IMR-90 (cell line): ENCODE measurements around the gene CEACAM8. TPM values are rescaled to one million over a fixed set of nuclear protein-coding genes. Genes with fewer than 3 reads are reported as not detected.

ENCODE experiments used
- ATAC-seq: fragments of 200-7000 bp; cut with Tn5 transposase; 2 replicates; pipeline ENCODE4 v1.9.1; 2020; ENCODE audit warnings: low read depth, mild to moderate bottlenecking, moderate library complexity
- BruUV-seq: library from RNA; stranded (reverse); fragments of 400-500 nt; replicated peaks from 2 replicates; lab custom pipeline; 2021; lab: Mats Ljungman, UMichigan
- CTCF ChIA-PET: fragments of 300-600 bp; formaldehyde crosslinking; extraction: SDS; loops from one replicate; lab custom pipeline; 2021; ENCODE audit warnings: antibody characterized with exemption; lab: Yijun Ruan, JAX
- POLR2A ChIA-PET: fragments of 300-600 bp; sonication (Branson Sonifier 250); formaldehyde crosslinking; loops from one replicate; lab custom pipeline; 2022; ENCODE audit warnings: antibody characterized with exemption; ENCODE audit not compliant: unreplicated experiment; lab: Charles Lee
- DNase-seq: peaks from one replicate; pipeline ENCODE4 v3.0.0; 2013
- H2AFZ ChIP-seq: replicated peaks from 2 replicates; pipeline ENCODE3; 2013; ENCODE audit warnings: low read length, mild to moderate bottlenecking; ENCODE audit not compliant: poor library complexity
- H2AK5ac ChIP-seq: 2 replicates; pipeline ENCODE4 v1.6.1; 2013; ENCODE audit warnings: low read depth, low read length, inconsistent platforms
- H2AK9ac ChIP-seq: replicated peaks from 2 replicates; pipeline ENCODE3; 2013; ENCODE audit warnings: mild to moderate bottlenecking, low read depth, low read length, moderate library complexity; ENCODE audit not compliant: poor library complexity
- H2BK120ac ChIP-seq: 2 replicates; pipeline ENCODE4 v1.6.1; 2013; ENCODE audit warnings: low read depth, low read length, inconsistent platforms
- H2BK15ac ChIP-seq: 3 replicates; pipeline ENCODE4 v1.6.1; 2013; ENCODE audit warnings: low read depth, low read length, inconsistent platforms
- H2BK20ac ChIP-seq: 2 replicates; pipeline ENCODE4 v1.6.1; 2013; ENCODE audit warnings: low read depth, mild to moderate bottlenecking, inconsistent platforms, low read length, moderate library complexity
- H2BK5ac ChIP-seq: 2 replicates; pipeline ENCODE4 v1.6.1; 2013; ENCODE audit warnings: mild to moderate bottlenecking, low read depth, low read length, inconsistent platforms; ENCODE audit not compliant: poor library complexity, severe bottlenecking
- H3K14ac ChIP-seq: replicated peaks from 2 replicates; pipeline ENCODE4 v1.6.1; 2013; ENCODE audit warnings: low read depth, low read length, inconsistent platforms
- H3K18ac ChIP-seq: 2 replicates; pipeline ENCODE4 v1.6.1; 2013; ENCODE audit warnings: low read depth, low read length, control low read depth
- H3K23ac ChIP-seq: 2 replicates; pipeline ENCODE4 v1.6.1; 2013; ENCODE audit warnings: low read depth, low read length, inconsistent platforms
- H3K27ac ChIP-seq: 2 replicates; pipeline ENCODE4 v1.5.1; 2013; ENCODE audit warnings: mild to moderate bottlenecking, control low read depth, low read length; ENCODE audit not compliant: insufficient read depth
- H3K27me3 ChIP-seq: 2 replicates; pipeline ENCODE4 v1.6.1; 2013; ENCODE audit warnings: low read length; ENCODE audit not compliant: control insufficient read depth, insufficient read depth
- H3K36me3 ChIP-seq: 2 replicates; pipeline ENCODE4 v1.6.1; 2013; ENCODE audit warnings: low read length, mixed read lengths; ENCODE audit not compliant: control insufficient read depth, insufficient read depth
- H3K4ac ChIP-seq: 2 replicates; pipeline ENCODE4 v1.6.1; 2013; ENCODE audit warnings: low read depth, low read length, inconsistent platforms
- H3K4me1 ChIP-seq: 2 replicates; pipeline ENCODE4 v1.6.1; 2013; ENCODE audit warnings: low read length, mixed read lengths; ENCODE audit not compliant: control insufficient read depth, insufficient read depth
- H3K4me2 ChIP-seq: 2 replicates; pipeline ENCODE4 v1.6.1; 2013; ENCODE audit warnings: low read depth, mild to moderate bottlenecking, control low read depth, low read length, moderate library complexity
- H3K4me3 ChIP-seq: 2 replicates; pipeline ENCODE4 v1.5.1; 2013; ENCODE audit warnings: low read depth, mild to moderate bottlenecking, control low read depth, low read length, moderate library complexity; ENCODE audit not compliant: insufficient read depth
- H3K56ac ChIP-seq: 2 replicates; pipeline ENCODE4 v1.6.1; 2013; ENCODE audit warnings: low read length, inconsistent platforms; ENCODE audit not compliant: insufficient read depth; ENCODE audit errors: extremely low read depth
- H3K79me1 ChIP-seq, 2 experiments: 2 replicates each; pipeline ENCODE4 v1.6.1; 2013; ENCODE audit warnings: low read length in 2 of 2, inconsistent platforms in 1 of 2, low read depth in 1 of 2
- H3K9ac ChIP-seq: 2 replicates; pipeline ENCODE4 v1.6.1; 2013; ENCODE audit warnings: low read depth, low read length, control low read depth
- H3K9me1 ChIP-seq: 2 replicates; pipeline ENCODE4 v1.6.1; 2013; ENCODE audit warnings: low read length, inconsistent platforms; ENCODE audit not compliant: insufficient read depth
- H3K9me3 ChIP-seq: 2 replicates; pipeline ENCODE4 v1.6.1; 2013; ENCODE audit warnings: low read length; ENCODE audit not compliant: control insufficient read depth, insufficient read depth
- H4K20me1 ChIP-seq: 2 replicates; pipeline ENCODE4 v1.6.1; 2013; ENCODE audit warnings: low read length, inconsistent platforms; ENCODE audit not compliant: insufficient read depth
- H4K5ac ChIP-seq: 2 replicates; pipeline ENCODE4 v1.6.1; 2013; ENCODE audit warnings: mild to moderate bottlenecking, low read depth, low read length, control low read depth
- H4K8ac ChIP-seq, 2 experiments: 2 replicates each; pipeline ENCODE4 v1.6.1; 2013; ENCODE audit warnings: low read depth in 2 of 2, low read length in 2 of 2, control low read depth in 1 of 2, inconsistent platforms in 1 of 2
- H4K91ac ChIP-seq: 2 replicates; pipeline ENCODE4 v1.6.1; 2013; ENCODE audit warnings: low read depth, low read length, inconsistent platforms; ENCODE audit not compliant: insufficient read depth
- BHLHE40 ChIP-seq: fragments of 150-350 bp; IDR thresholded peaks from 2 replicates; pipeline ENCODE4 v1.6.1; 2016; ENCODE audit warnings: mild to moderate bottlenecking, low read depth, low read length
- CEBPB ChIP-seq: IDR thresholded peaks from 2 replicates; pipeline ENCODE4 v1.6.1; 2012; ENCODE audit warnings: low read depth, low read length, improper control_type of control experiment
- CHD1 ChIP-seq: IDR thresholded peaks from 2 replicates; pipeline ENCODE4 v1.6.1; 2012; ENCODE audit warnings: low read depth, low read length, improper control_type of control experiment
- FOS ChIP-seq: fragments of 150-350 bp; IDR thresholded peaks from 2 replicates; pipeline ENCODE4 v1.6.1; 2016; ENCODE audit warnings: low read depth, low read length
- MAFK ChIP-seq: IDR thresholded peaks from 2 replicates; pipeline ENCODE4 v1.6.1; 2012; ENCODE audit warnings: low read depth, low read length, improper control_type of control experiment
- MAZ ChIP-seq: IDR thresholded peaks from 2 replicates; pipeline ENCODE4 v1.6.1; 2012; ENCODE audit warnings: low read depth, mild to moderate bottlenecking, low read length, improper control_type of control experiment, moderate library complexity, borderline replicate concordance
- MXI1 ChIP-seq: IDR thresholded peaks from 2 replicates; pipeline ENCODE4 v1.6.1; 2012; ENCODE audit warnings: low read depth, mild to moderate bottlenecking, low read length, moderate library complexity, borderline replicate concordance
- NFE2L2 ChIP-seq: fragments of 150-350 bp; IDR thresholded peaks from 2 replicates; pipeline ENCODE4 v1.6.1; 2016; ENCODE audit warnings: low read depth, mild to moderate bottlenecking, low read length
- POLR2A ChIP-seq: IDR thresholded peaks from 2 replicates; pipeline ENCODE4 v1.6.1; 2012; ENCODE audit warnings: mild to moderate bottlenecking, low read depth, low read length
- RAD21 ChIP-seq: IDR thresholded peaks from 2 replicates; pipeline ENCODE4 v1.6.1; 2012; ENCODE audit warnings: low read length, improper control_type of control experiment
- RCOR1 ChIP-seq: IDR thresholded peaks from 2 replicates; pipeline ENCODE4 v1.6.1; 2012; ENCODE audit warnings: mild to moderate bottlenecking, low read length, improper control_type of control experiment; ENCODE audit not compliant: insufficient replicate concordance
- RFX5 ChIP-seq: IDR thresholded peaks from 2 replicates; pipeline ENCODE4 v1.8.0; 2012; ENCODE audit warnings: low read depth, mild to moderate bottlenecking, low read length, moderate library complexity
- SMC3 ChIP-seq: fragments of 150-350 bp; IDR thresholded peaks from 2 replicates; pipeline ENCODE4 v1.6.1; 2016; ENCODE audit warnings: low read depth, mild to moderate bottlenecking, antibody characterized with exemption, low read length, moderate library complexity
- WGBS, 2 experiments: methylation state at CpG; one replicate each; pipeline versions ENCODE4 v1.1.5 to v1.1.7; 2013; ENCODE audit warnings: missing lambda C conversion rate in 2 of 2; ENCODE audit not compliant: insufficient read length in 1 of 2; ENCODE audit errors: extremely low coverage in 2 of 2; 5-methylcytosine and 5-hydroxymethylcytosine counted together
- dilution Hi-C: fragments of 300-500 bp; cut with HindIII; formaldehyde crosslinking; loops from one replicate; pipeline ENCODE4 v1.14.3; 2018; ENCODE audit warnings: low sequenced_read_pairs; ENCODE audit not compliant: unreplicated experiment
- in situ Hi-C: fragments of 300-500 bp; cut with MboI; formaldehyde crosslinking; loops from 3 replicates; pipeline ENCODE4 v1.14.3; 2019; ENCODE audit warnings: low sequenced_read_pairs, inconsistent platforms, mixed read lengths
- intact Hi-C: fragments of 100-400 bp; cut with micrococcal nuclease; formaldehyde crosslinking; loops from 2 replicates; pipeline ENCODE4 v1.10.0; 2022
- polyA plus RNA-seq, 3 experiments: library from polyadenylated mRNA; depleted of rRNA; stranded (reverse); fragments of >200 nt; gene quantifications; 2 replicates each; pipeline ENCODE4 v1.2.3, GENCODE V29; 2012; ENCODE audit warnings: low replicate concordance in 1 of 3
- total RNA-seq: library from RNA; depleted of rRNA; stranded (reverse); fragments of >200 nt; gene quantifications from 2 replicates; pipeline ENCODE4 v1.2.3, GENCODE V29; 2012
- TF ChIP-seq, protein P1 (sequence below): conservative IDR thresholded peaks from 2 replicates; pipeline ENCODE4 v1.5.1; 2012; ENCODE audit warnings: mild to moderate bottlenecking, low read depth, low read length, improper control_type of control experiment
- TF ChIP-seq, protein P2 (sequence below): fragments of 150-350 bp; IDR thresholded peaks from 2 replicates; pipeline ENCODE4 v1.6.1; 2016; ENCODE audit warnings: low read depth, mild to moderate bottlenecking, low read length, moderate library complexity, borderline replicate concordance
- TF ChIP-seq, protein P3 (sequence below): fragments of 150-350 bp; IDR thresholded peaks from 2 replicates; pipeline ENCODE4 v1.6.1; 2017; ENCODE audit warnings: mild to moderate bottlenecking, antibody characterized with exemption, low read length, low read depth

Gene CEACAM8
- total and polyA plus RNA-seq, 2 of the 4 experiments (the other 2 are of a cell fraction): not detected

DNA sequence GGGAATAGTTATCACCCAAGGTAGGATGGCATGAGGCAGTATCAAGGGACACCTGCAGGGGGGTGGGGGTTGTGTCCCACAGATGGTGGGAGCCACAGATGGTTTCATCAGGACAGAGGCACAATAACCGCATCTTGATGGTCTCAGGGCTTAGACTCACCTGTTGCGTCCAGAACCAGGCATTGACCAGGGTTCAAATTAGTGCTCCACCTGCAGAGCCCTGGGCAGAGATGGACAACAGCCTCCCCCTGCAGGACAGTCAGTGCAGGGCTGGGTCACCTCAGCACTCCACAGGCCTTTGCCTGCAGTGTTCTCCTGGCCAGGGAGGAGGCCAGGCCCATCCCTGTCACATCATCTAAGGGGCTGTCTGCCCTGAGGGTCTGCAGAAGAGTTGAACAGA is 51.9 kb downstream of the CEACAM8 start:
- H3K4me1 ChIP-seq: no peaks in the 10 kb centered on the region
- H3K4me2 ChIP-seq: no peak overlapping the region
- H2AK5ac ChIP-seq: no peak overlapping the region
- no peak overlapping the region for H2AK9ac ChIP-seq
- no peak overlapping the region for H4K5ac ChIP-seq
- POLR2A ChIA-PET: interaction anchor here (0.6 kb wide), 1 partner anchor 16 kb away, joined by 3 read pairs; no protein-coding TSS in a partner anchor
- H2BK120ac ChIP-seq: no peak overlapping the region
- H3K56ac ChIP-seq: no peak overlapping the region
- dilution Hi-C loops: no loop called here
- H4K8ac ChIP-seq: no peak overlapping the region
- intact Hi-C loops: no loop called here
- H3K9ac ChIP-seq: no peak overlapping the region
- no peak overlapping the region for H3K4me3 ChIP-seq
- H4K91ac ChIP-seq: no peak overlapping the region
- H2AFZ ChIP-seq: no peak overlapping the region
- no peaks in the 10 kb centered on the region for H3K79me1 ChIP-seq
- peaks cover 30% of the 10 kb centered on the region for H3K27me3 ChIP-seq
- DNase-seq: no peak
- H3K27ac ChIP-seq: no peak overlapping the region
- no peak overlapping the region for H2BK15ac ChIP-seq
- H3K4ac ChIP-seq: no peak overlapping the region
- no peak overlapping the region for H3K18ac ChIP-seq
- no peaks in the 10 kb centered on the region for H4K20me1 ChIP-seq
- H3K9me1 ChIP-seq: no peaks in the 10 kb centered on the region
- no peak for ATAC-seq
- H3K23ac ChIP-seq: no peak overlapping the region
- TF ChIP-seq, protein P1, sequence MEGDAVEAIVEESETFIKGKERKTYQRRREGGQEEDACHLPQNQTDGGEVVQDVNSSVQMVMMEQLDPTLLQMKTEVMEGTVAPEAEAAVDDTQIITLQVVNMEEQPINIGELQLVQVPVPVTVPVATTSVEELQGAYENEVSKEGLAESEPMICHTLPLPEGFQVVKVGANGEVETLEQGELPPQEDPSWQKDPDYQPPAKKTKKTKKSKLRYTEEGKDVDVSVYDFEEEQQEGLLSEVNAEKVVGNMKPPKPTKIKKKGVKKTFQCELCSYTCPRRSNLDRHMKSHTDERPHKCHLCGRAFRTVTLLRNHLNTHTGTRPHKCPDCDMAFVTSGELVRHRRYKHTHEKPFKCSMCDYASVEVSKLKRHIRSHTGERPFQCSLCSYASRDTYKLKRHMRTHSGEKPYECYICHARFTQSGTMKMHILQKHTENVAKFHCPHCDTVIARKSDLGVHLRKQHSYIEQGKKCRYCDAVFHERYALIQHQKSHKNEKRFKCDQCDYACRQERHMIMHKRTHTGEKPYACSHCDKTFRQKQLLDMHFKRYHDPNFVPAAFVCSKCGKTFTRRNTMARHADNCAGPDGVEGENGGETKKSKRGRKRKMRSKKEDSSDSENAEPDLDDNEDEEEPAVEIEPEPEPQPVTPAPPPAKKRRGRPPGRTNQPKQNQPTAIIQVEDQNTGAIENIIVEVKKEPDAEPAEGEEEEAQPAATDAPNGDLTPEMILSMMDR: no peak
- TF ChIP-seq, protein P2, sequence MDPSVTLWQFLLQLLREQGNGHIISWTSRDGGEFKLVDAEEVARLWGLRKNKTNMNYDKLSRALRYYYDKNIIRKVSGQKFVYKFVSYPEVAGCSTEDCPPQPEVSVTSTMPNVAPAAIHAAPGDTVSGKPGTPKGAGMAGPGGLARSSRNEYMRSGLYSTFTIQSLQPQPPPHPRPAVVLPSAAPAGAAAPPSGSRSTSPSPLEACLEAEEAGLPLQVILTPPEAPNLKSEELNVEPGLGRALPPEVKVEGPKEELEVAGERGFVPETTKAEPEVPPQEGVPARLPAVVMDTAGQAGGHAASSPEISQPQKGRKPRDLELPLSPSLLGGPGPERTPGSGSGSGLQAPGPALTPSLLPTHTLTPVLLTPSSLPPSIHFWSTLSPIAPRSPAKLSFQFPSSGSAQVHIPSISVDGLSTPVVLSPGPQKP: no peak
- TF ChIP-seq CEBPB: no peak
- TF ChIP-seq, protein P3, sequence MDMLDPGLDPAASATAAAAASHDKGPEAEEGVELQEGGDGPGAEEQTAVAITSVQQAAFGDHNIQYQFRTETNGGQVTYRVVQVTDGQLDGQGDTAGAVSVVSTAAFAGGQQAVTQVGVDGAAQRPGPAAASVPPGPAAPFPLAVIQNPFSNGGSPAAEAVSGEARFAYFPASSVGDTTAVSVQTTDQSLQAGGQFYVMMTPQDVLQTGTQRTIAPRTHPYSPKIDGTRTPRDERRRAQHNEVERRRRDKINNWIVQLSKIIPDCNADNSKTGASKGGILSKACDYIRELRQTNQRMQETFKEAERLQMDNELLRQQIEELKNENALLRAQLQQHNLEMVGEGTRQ: no peak
- TF ChIP-seq NFE2L2: no peak
- TF ChIP-seq BHLHE40: no peak
- no peak for TF ChIP-seq RAD21
- TF ChIP-seq MAZ: no peak
- no peak for TF ChIP-seq POLR2A
- TF ChIP-seq RCOR1: no peak
- TF ChIP-seq MXI1: no peak
- no peak for TF ChIP-seq CHD1
- TF ChIP-seq SMC3: no peak
- no peak for TF ChIP-seq MAFK
- no peak for TF ChIP-seq RFX5
- no peak for TF ChIP-seq FOS
- WGBS, 2 experiments: no CpG with 5 or more reads among the region's 2 CpGs
- CTCF ChIA-PET: no interaction called here
- H3K14ac ChIP-seq: no peak overlapping the region
- BruUV-seq: no TSS peak
- H3K36me3 ChIP-seq: no peaks in the 10 kb centered on the region
- no peak overlapping the region for H2BK5ac ChIP-seq
- H2BK20ac ChIP-seq: no peak overlapping the region
- in situ Hi-C loops: no loop called here
- peaks cover 2% of the 10 kb centered on the region; the same call in 1 of the 2 replicates for H3K9me3 ChIP-seq
